Measurements from ENCODE around the gene KIAA1217.
A peak's percentile ranks its signal among the peaks of the same experiment; 100 is the strongest.

Gene KIAA1217

GRCh38 chr10:24551161-24551560, 342.2 kb downstream of the KIAA1217 start:
- DNase-seq (ENCODE audit: low read depth in 3 of 3) = no peak

DNA sequence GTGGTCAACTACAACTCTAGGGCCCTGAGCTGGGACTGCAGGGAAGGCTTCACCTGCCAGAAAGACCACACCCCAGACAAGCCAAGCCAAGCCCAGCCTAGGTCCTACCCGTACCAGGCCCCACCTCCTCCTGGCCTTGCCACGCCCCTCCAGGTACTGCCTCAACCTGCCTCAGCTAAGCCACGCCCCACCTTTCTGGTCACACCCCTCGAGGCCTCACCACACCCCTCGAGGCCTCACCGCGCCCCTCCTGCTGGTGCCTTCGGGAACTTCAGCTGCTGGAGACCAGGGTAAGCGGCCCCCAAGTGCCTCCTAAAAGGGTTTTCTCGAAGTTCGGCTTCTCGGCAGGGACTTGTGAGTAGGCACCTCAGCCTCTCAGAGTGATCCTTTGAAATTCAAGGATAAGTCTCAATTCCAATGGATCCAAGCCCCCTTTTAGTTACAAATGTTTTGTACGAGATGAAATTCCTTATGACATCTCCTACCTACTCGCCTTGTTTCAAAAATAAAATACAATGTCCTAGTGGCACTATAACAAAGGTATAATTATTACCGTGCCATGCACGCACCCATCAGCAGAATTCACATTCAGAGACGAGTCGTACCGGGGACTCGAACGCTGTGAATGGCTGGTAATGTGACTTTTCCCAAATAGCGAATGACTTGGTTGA, 343.5 kb downstream of the KIAA1217 start:
- DNase-seq (ENCODE audit: low read depth in 3 of 3) = peak in 2 of 3 donors; percentile 9 to 23

DNA sequence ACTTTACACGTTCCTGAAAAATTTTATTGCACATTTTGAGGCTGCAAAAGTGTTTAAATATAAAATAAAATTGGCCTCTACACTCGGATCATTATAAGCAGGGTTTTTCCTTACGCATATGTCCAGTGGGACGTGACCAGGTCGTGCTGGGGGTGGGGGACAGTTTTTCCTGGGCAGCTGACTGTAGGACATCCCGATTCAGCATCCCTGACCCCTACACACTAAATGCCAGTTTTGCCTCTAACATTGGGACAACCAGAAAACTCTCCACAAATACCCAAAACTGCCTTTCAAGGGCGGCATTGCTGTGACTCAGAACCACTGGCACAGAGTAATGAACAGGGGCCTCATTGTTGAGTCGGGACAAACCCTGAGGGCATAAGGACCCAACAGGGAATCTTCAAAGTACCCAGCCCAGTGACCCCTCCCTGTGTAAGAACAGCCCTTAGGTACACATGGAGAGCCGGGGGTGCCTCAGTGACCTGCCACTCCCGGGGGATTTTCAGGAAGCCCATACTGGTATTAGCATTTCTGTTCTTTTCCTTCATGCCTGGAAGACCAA, 344.2 kb downstream of the KIAA1217 start:
- no peak for DNase-seq (ENCODE audit: low read depth in 3 of 3)

GRCh38 chr10:24554036-24554435, 345.1 kb downstream of the KIAA1217 start:
- DNase-seq (ENCODE audit: low read depth in 3 of 3) = no peak

DNA sequence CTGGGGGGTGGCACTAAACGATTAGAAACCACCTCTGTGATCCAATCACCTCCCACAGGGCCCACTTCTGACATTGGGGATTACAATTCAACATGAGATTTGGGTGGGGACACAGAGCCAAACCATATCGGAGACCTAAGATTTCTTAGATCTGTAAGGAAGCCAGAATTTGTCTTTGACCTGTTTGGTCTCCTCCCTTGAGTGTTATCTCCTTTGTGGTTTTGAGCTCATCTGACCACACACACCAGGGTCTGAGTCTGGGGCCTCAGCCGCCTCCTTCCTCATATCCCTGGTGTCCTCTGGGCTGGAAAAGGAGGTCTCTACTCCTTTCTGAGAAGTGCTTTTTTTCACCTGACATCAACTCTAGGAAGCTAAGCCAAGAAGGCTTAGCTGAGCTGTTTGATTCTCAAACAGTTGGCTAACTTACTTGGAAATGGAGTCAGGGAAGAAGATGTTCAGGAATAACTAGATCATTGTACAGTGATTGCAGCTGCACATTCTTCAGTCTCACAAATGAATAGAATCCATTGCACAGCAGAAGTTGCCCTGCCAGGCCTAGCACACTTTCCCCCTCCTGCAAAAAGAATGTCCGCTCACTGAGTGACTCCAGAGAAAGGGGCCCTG, 347.3 kb downstream of the KIAA1217 start:
- DNase-seq (ENCODE audit: low read depth in 3 of 3) = no peak

GRCh38 chr10:24556750-24557742, 348.1 kb downstream of the KIAA1217 start:
- peak in 1 of 3 donors; percentile 4 for DNase-seq (ENCODE audit: low read depth in 3 of 3)

DNA sequence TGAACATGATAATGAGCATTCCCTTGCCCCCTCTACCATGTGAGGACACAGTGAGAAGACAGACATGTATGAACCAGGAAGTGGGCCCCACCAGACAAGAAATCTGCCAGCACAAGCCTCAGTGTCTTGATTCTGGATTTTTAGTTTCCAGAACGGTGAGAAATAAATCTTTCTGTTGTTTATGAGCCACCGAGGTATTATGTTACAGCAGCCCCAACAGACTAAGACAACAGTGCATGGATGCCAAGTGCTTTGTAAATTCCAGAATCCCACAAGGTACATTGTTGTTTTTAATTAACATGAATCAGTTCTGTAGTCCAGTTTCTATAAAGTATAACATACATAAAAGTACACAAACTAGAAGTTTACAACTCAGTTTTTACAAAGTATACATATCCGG, 352.5 kb downstream of the KIAA1217 start:
- no peak for DNase-seq (ENCODE audit: low read depth in 3 of 3)

GRCh38 chr10:24568042-24568441, 359.1 kb downstream of the KIAA1217 start:
- DNase-seq (ENCODE audit: low read depth in 3 of 3) = no peak

GRCh38 chr10:24569330-24569796, 360.4 kb downstream of the KIAA1217 start:
- no peak for DNase-seq (ENCODE audit: low read depth in 3 of 3)

GRCh38 chr10:24569828-24570657, 361.1 kb downstream of the KIAA1217 start:
- no peak for DNase-seq (ENCODE audit: low read depth in 3 of 3)

- DNase-seq (ENCODE audit: low read depth in 3 of 3) = no peak
Observed at GRCh38 chr10:24570658-24571426, 361.9 kb downstream of the KIAA1217 start.

GRCh38 chr10:24571870-24572450, 363.0 kb downstream of the KIAA1217 start:
- DNase-seq (ENCODE audit: low read depth in 3 of 3) = no peak

DNA sequence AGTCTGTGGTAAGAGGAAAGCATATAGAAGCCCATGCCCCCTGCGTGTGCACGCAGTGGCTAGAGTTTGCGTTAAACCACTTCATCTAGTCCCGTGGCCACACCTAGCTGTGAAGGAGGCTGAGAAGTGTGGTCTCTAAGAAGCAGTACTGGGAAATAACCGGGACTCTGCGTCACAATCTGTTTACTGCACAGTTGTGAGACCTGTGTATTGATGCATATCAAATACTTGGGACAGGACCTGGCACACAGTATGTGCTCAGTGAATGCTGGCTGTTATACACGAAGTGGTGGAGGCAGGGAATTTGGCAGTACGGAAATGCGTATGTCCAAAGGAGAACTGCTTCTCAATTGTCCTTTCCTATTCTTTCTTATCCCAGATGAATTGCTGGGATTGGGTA, 365.2 kb downstream of the KIAA1217 start:
- DNase-seq (ENCODE audit: low read depth in 3 of 3) = no peak

DNA sequence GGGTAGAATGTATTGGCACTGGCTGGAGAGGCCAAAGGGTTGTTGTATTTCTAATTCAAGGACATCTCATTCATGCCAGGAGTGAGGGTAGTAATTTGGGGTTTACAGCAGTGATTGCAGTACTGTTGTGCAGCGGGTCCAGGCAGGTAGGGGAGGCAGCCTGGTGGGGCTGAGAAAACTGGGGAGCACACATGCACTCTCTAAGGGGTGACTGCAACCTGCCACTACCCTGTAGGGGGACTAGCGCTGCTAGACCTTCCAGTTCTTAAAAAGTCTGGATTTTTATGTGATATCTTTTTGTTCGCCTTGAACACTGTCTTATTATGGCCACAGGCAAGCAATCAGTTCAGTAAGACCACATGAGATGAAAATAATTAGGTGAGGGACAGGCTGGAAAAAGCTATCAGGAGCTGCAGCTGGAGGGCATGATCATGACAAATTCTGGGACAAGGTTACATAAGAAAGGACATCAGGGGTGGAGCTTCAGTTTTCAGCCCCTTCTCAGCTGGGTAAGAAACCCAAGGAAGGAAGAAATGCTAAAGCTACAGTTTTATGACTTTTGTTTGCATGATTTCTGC, 365.7 kb downstream of the KIAA1217 start:
- no peak for DNase-seq (ENCODE audit: low read depth in 3 of 3)

- DNase-seq (ENCODE audit: low read depth in 3 of 3) = no peak
Observed at GRCh38 chr10:24575481-24576002, 366.6 kb downstream of the KIAA1217 start.

GRCh38 chr10:24579448-24579847, 370.5 kb downstream of the KIAA1217 start:
- DNase-seq (ENCODE audit: low read depth in 3 of 3) = no peak

GRCh38 chr10:24579906-24580305, 371.0 kb downstream of the KIAA1217 start:
- no peak for DNase-seq (ENCODE audit: low read depth in 3 of 3)

GRCh38 chr10:24589265-24589664, 380.3 kb downstream of the KIAA1217 start:
- DNase-seq (ENCODE audit: low read depth in 3 of 3) = no peak

Measured in stimulated activated CD4-positive, alpha-beta T cell treated with anti-CD3 and anti-CD28 coated beads, TNF-alpha, amount 100 ng/mL, for 48 hours (primary cell).